ENCODE measurements around the gene PSMD6.

Gene PSMD6

DNA sequence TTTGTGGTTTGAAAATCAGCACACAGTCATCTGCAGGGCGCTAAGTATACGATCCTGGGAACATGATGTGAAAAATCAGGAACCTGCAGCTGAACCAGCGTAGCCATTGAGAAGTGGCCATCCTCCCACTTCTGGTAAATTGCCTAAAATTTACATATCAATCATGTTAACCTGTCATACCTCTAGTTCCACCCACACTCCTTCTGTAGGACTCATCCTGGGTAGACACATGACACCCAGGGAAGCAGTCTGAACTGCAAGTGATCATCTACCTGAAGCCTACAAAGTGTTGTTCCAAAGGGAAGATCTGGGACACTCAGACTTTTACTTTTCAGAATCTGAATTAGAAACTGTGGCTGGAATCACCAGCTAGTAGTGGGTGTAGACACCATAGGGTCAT lies 5.5 kb upstream of the PSMD6 start:
- TF ChIP-seq, protein P1, sequence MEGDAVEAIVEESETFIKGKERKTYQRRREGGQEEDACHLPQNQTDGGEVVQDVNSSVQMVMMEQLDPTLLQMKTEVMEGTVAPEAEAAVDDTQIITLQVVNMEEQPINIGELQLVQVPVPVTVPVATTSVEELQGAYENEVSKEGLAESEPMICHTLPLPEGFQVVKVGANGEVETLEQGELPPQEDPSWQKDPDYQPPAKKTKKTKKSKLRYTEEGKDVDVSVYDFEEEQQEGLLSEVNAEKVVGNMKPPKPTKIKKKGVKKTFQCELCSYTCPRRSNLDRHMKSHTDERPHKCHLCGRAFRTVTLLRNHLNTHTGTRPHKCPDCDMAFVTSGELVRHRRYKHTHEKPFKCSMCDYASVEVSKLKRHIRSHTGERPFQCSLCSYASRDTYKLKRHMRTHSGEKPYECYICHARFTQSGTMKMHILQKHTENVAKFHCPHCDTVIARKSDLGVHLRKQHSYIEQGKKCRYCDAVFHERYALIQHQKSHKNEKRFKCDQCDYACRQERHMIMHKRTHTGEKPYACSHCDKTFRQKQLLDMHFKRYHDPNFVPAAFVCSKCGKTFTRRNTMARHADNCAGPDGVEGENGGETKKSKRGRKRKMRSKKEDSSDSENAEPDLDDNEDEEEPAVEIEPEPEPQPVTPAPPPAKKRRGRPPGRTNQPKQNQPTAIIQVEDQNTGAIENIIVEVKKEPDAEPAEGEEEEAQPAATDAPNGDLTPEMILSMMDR (IDR thresholded peaks at IDR 0.05; ENCODE audit: low read depth, low read length, missing control alignments) = no peak
- DNase-seq (ENCODE audit: extremely low read depth, low read depth) = no peak
- no peak overlapping the region for H3K4me3 ChIP-seq (replicated peaks; ENCODE audit: low read depth, low read length)

DNA sequence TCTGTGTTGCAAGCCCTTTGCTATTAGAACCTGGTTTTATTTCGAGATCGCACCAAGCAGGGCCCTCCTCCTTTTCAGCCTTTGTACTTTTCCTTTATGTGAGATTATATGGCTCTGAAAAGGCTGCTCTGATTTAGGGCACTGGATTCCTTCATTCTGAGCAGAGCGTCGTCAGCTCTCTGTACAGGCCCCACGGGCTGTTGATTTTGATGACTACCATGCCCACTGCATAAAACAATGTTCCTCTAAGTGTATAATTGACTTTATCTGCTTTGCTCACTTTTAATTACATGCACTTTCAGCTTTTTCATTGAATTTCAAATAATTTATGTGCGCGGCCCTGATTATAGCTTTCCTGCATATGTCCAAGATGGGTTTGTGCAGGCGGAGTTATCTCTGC lies 4.4 kb upstream of the PSMD6 start:
- no peak for DNase-seq (ENCODE audit: extremely low read depth, low read depth)
- TF ChIP-seq, protein P1 (IDR thresholded peaks at IDR 0.05; ENCODE audit: low read depth, low read length, missing control alignments) = no peak
- H3K4me3 ChIP-seq (replicated peaks; ENCODE audit: low read depth, low read length) = no peak overlapping the region

DNA sequence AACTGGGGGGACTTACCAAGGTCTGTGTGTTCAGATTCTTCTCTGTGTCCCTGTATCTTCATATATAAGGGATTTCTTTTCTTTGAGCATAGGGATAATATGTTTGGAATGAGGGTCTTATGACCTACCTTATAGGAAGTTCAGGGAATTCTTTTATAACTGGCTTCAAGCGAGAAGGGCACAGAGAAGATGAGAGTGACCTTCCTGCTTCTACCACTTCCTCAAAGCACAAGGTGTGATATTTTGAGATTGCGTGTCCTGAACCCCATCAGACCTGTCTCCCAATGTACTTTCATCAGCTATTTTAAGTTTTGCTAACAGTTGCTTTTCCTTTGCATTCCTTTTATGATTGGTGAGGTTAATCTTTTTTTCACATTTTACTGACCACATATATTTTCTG lies 3.1 kb upstream of the PSMD6 start:
- no peak for DNase-seq (ENCODE audit: extremely low read depth, low read depth)
- TF ChIP-seq, protein P1 (IDR thresholded peaks at IDR 0.05; ENCODE audit: low read depth, low read length, missing control alignments) = no peak
- no peak overlapping the region for H3K4me3 ChIP-seq (replicated peaks; ENCODE audit: low read depth, low read length)

DNA sequence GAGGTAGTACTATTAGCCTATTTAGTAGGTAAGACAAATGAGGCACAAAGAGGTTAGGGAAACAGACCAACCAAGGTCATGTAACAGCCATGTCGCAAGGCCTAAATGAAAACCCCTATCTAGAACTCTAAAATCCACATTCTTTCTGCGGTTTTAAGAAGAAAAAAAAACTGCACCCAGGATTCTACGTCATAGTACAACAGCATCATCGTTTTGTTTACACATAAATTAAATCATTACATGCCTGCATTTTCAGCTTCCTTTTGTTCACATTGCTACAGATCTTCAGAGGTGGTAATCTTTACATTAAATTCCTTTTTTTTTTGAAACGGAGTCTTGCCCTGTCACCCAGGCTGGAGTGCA lies 548 bp upstream of the PSMD6 start:
- DNase-seq (ENCODE audit: extremely low read depth, low read depth) = no peak
- peak overlapping the region; percentile 80; the same call in 1 of the 2 replicates for H3K4me3 ChIP-seq (replicated peaks; ENCODE audit: low read depth, low read length)
- TF ChIP-seq, protein P1 (IDR thresholded peaks at IDR 0.05; ENCODE audit: low read depth, low read length, missing control alignments) = no peak

DNA sequence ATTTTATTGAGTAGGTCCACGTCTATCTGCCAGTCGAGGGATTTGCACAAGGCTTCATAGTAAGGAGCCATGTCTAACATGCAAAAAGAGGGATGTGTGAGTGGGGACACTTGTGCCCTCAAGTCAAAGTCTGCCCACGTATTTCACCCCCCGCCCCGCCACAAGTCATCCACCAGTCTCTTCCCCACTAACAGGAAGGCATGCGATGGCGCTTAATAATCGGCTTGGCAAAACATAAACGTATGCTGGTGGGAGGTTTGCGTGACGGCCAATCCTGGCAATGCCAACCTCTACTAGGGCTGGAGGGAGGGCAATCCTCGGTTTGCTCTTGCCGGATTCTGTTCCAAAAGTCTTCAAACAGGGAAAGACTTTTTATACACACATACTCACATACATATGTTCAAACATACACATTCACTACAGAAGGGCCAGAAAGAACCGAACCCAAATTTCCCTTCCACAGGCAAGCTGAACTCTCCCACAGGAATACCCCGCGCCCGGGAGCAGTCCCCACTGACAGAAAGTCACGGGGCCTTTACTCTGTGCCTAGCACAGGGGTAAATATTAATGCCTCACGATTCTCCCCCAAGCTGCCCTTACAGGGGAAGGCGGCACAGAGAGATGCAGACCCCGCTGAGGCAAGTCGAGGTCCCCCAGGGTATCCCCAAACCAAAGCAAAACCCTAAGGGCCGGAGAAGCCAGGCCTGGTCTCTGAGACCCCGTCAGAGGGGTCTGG lies 675 bp downstream of the PSMD6 start:
- TF ChIP-seq, protein P1 (IDR thresholded peaks at IDR 0.05; ENCODE audit: low read depth, low read length, missing control alignments) = no peak
- DNase-seq (ENCODE audit: extremely low read depth, low read depth) = no peak

GRCh38 chr3:64021922-64022321 lies 1.4 kb downstream of the PSMD6 start:
- DNase-seq (ENCODE audit: extremely low read depth, low read depth) = no peak
- TF ChIP-seq, protein P1 (IDR thresholded peaks at IDR 0.05; ENCODE audit: low read depth, low read length, missing control alignments) = no peak
- peak overlapping the region; percentile 80 for H3K4me3 ChIP-seq (replicated peaks; ENCODE audit: low read depth, low read length)

More for the DNA sequence above, 675 bp downstream of the PSMD6 start:
- peak overlapping the region; percentile 80 for H3K4me3 ChIP-seq (replicated peaks; ENCODE audit: low read depth, low read length)

- no peak overlapping the region for H3K4me3 ChIP-seq (replicated peaks; ENCODE audit: low read depth, low read length)
- DNase-seq (ENCODE audit: extremely low read depth, low read depth) = no peak
- TF ChIP-seq, protein P1 (IDR thresholded peaks at IDR 0.05; ENCODE audit: low read depth, low read length, missing control alignments) = no peak
Observed at GRCh38 chr3:64019879-64020278, 3.4 kb downstream of the PSMD6 start.
